ENCODE results near the gene CCNE1. TPM values are rescaled to one million over a fixed set of nuclear protein-coding genes. Genes with fewer than 3 reads are reported as not detected.
"Not testable (repeated sequence)": the region's sequence is repeated elsewhere in the genome, so short reads cannot be mapped to it uniquely, and the experiment has no call there.

Gene CCNE1
- total RNA-seq, 1 donor from 2014 or later, result 2.5 TPM

DNA sequence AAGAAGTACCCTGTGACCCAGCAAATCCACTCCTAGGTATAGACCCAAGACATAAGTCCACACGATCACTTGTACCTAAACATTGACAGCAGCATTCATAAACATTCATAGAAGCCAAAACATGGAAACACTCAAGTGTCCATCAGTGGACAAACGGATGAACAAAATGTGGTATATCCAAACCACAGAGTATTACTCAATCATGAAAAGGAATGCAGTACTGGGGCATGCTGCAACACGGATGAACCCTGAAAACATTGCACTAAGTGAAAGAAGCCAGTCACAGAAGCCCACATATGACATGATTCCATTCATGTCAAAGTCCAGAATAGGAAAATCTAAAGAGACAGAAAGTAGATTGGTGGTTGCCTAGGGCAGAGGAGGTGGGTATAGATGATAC is 22.8 kb upstream of the CCNE1 start:
- no peaks in the 10 kb centered on the region for H3K27me3 ChIP-seq (ENCODE audit: control insufficient read depth, insufficient read depth, low read length)
- no peaks in the 10 kb centered on the region for H3K36me3 ChIP-seq (ENCODE audit: control insufficient read depth, insufficient read depth, low read length)
- no peak overlapping the region for H3K4me3 ChIP-seq (ENCODE audit: low read depth, low read length)
- no peak for DNase-seq (ENCODE audit: low read depth)
- TF ChIP-seq CTCF (IDR thresholded peaks at IDR 0.05; ENCODE audit: insufficient read depth, low read length, poor library complexity, severe bottlenecking), result no peak

DNA sequence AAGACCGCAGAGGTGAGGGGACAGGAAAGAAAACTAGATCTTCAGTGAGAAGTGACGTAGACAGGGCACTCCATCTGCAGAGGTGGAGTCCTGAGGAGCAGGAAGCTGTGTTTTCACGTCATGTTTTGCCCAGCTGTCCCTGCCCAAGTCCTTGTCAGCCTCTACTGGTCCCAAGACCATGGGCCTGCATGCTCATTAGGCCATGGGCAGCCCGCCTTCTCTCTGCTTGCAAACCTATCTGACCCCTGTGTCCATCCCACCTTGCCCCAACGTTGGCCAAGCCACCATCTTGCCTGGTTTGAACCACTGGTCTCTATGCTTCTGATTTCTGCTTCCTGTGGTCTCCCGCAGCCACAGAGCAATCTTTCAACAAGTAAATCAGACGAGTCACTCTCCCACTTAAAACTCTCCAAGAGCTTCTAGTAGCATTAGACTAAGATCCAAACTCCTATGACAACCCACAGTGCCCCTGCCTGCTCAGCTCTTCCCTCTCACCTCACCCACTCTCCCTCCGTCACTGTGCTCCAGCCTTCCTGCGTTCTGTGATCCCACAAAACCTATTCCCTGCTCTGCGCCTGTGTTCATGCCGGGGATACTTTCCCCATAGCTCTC is 18.6 kb upstream of the CCNE1 start:
- H3K27me3 ChIP-seq (ENCODE audit: control insufficient read depth, insufficient read depth, low read length), result peaks cover 2% of the 10 kb centered on the region
- TF ChIP-seq CTCF (IDR thresholded peaks at IDR 0.05; ENCODE audit: insufficient read depth, low read length, poor library complexity, severe bottlenecking), result no peak
- no peaks in the 10 kb centered on the region for H3K36me3 ChIP-seq (ENCODE audit: control insufficient read depth, insufficient read depth, low read length)
- no peak for DNase-seq (ENCODE audit: low read depth)
- H3K4me3 ChIP-seq (ENCODE audit: low read depth, low read length), result no peak overlapping the region

DNA sequence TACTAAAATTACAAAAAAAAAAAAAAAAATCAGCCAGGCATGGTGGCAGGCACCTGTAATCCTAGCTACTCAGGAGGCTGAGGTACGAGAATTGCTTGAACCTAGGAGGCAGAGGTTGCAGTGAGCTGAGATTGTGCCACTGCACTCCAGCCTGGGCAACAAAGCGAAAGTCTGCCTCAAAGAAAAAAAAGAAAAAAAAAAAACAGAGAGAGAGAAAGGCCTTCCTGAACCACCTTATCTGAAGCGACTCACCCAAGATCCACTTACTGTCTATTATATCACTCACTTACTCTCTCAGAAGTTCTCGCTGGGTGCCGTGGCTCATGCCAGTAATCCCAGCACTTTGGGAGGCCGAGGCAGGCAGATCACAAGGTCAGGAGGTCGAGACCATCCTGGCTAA is 17.3 kb upstream of the CCNE1 start:
- not testable (repeated sequence) for H3K27me3 ChIP-seq (ENCODE audit: control insufficient read depth, insufficient read depth, low read length); H3K36me3 ChIP-seq (ENCODE audit: control insufficient read depth, insufficient read depth, low read length); H3K4me3 ChIP-seq (ENCODE audit: low read depth, low read length); DNase-seq (ENCODE audit: low read depth)

- peaks cover 2% of the 10 kb centered on the region for H3K27me3 ChIP-seq (ENCODE audit: control insufficient read depth, insufficient read depth, low read length)
- DNase-seq (ENCODE audit: low read depth), result no peak
- no peaks in the 10 kb centered on the region for H3K36me3 ChIP-seq (ENCODE audit: control insufficient read depth, insufficient read depth, low read length)
- no peak overlapping the region for H3K4me3 ChIP-seq (ENCODE audit: low read depth, low read length)
- no peak for TF ChIP-seq CTCF (IDR thresholded peaks at IDR 0.05; ENCODE audit: insufficient read depth, low read length, poor library complexity, severe bottlenecking)
Measured at GRCh38 chr19:29795461-29796172, 16.2 kb upstream of the CCNE1 start.

GRCh38 chr19:29796173-29796573 is 15.6 kb upstream of the CCNE1 start:
- TF ChIP-seq CTCF (IDR thresholded peaks at IDR 0.05; ENCODE audit: insufficient read depth, low read length, poor library complexity, severe bottlenecking), result no peak
- H3K36me3 ChIP-seq (ENCODE audit: control insufficient read depth, insufficient read depth, low read length), result no peaks in the 10 kb centered on the region
- DNase-seq (ENCODE audit: low read depth), result no peak
- no peak overlapping the region for H3K4me3 ChIP-seq (ENCODE audit: low read depth, low read length)
- H3K27me3 ChIP-seq (ENCODE audit: control insufficient read depth, insufficient read depth, low read length), result peaks cover 2% of the 10 kb centered on the region

DNA sequence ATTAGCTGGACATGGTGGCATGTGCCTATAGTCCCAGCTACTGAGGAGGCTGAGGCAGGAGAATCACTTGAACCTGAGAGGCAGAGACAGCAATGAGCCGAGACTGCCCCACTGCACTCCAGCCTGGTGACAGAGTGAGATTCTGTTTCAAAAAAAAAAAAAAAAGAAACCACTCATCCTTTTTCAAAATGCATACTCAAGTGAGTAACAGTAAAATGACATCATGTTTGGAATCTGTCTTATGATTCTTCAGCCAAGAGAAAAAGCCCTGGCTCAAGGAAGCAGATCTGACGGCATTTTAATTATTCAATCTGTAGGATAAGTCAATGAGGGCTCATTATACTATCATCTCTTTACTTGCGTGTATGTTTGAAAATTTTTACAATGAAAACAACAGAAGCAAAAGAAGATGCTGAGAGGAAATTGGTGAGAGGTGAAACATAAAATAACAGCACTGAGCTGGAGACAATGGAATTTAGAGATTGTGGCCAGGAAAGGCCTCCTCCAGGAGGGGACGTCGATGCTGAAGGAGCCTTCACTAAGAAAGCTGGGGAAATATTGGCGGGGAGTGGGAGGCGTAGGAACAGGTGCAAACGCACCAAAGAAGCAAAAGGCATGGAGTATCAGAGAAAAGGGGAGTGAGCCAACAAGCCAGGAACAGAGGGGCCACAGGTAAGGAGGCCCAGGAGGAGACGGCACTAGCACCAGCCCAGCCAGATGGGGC is 12.9 kb upstream of the CCNE1 start:
- DNase-seq (ENCODE audit: low read depth), result no peak

More for the DNA sequence above, 12.9 kb upstream of the CCNE1 start:
- TF ChIP-seq CTCF (IDR thresholded peaks at IDR 0.05; ENCODE audit: insufficient read depth, low read length, poor library complexity, severe bottlenecking), result no peak
- H3K4me3 ChIP-seq (ENCODE audit: low read depth, low read length), result no peak overlapping the region
- H3K36me3 ChIP-seq (ENCODE audit: control insufficient read depth, insufficient read depth, low read length), result no peaks in the 10 kb centered on the region
- peaks cover 2% of the 10 kb centered on the region for H3K27me3 ChIP-seq (ENCODE audit: control insufficient read depth, insufficient read depth, low read length)

All from kidney epithelial cell (primary cell).